CD4-positive, alpha-beta T cell treated with Interferon gamma for 1 hour (primary cell): ENCODE results near the gene CES4A.
"Not testable (repeated sequence)": the region's sequence is repeated elsewhere in the genome, so short reads cannot be mapped to it uniquely, and the experiment has no call there.

ENCODE experiments used
- DNase-seq: peaks from one replicate; pipeline ENCODE4 v3.0.0-alpha.2; 2020

Gene CES4A

DNA sequence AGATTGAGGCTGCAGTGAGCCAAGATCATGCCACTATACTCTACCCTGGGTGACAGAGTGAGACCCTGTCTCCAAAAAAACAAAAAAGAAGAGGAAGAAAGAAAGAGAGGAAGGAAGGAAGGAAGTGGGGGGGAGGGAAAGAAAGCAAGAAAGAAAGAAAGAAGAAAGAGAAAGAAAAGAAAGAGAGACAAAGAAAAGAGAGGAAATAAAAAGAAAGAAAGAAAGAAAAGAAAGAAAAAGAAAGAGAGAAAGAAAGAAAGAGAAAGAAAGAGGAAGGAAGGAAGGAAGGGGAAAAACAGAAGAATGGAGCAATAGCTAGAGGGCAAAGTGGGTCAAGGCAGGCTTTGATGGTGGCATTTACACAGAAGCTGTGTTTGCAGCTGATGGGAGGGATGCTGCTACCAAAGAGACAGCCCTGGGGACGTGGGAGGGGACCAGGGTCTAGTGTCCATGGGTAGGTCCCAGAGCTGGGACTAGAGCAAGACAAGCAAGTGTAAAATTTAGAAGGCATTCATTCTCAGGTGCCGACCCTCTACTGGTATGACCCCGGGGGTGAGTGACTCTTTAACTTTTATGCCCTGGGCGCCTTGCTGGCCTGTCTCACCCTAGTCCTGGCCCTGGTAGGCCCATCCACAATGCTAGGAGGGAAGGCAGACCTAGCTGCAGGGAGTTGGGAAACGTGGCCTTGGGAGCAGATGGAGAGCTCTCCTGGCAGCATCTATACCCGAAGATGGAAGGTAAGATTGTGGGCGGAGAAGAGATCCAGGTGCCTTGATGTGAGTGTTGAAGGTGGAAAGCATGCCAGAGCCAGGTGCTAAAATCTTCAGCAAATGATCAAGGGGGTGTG is 29.3 kb upstream of the CES4A start:
- no peak for DNase-seq

- peak; percentile 4 for DNase-seq
Measured at GRCh38 chr16:66959704-66960161, 28.7 kb upstream of the CES4A start.

GRCh38 chr16:66960270-66960669 is 28.1 kb upstream of the CES4A start:
- DNase-seq = no peak

GRCh38 chr16:66961065-66961744 is 27.2 kb upstream of the CES4A start, which contains the start of gene CES3:
TSS of gene CES3 (plus strand) at chr16:66961266. CDS start at chr16:66961308, 42 bp downstream.
- DNase-seq = peak; percentile 47

DNA sequence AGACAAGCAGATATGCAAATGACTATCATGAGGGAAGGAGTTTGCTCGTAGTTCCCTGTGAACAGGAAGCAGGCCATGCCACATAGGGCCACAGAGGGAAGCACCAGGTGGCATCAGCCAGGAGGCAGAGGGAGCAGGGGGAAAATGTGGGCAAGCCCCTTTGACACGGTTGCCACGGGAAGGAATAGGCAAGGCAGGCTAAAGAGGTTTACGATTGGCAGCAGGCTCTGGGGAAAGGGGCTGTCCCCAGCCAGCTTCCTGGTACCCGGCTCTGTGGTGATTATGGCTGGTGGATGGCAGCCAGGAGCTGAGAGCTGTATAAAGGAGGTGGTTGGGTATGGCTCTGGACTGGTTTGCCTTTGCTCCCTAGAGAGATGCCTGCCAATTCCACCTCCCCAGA is 26.5 kb upstream of the CES4A start:
- DNase-seq = no peak

DNA sequence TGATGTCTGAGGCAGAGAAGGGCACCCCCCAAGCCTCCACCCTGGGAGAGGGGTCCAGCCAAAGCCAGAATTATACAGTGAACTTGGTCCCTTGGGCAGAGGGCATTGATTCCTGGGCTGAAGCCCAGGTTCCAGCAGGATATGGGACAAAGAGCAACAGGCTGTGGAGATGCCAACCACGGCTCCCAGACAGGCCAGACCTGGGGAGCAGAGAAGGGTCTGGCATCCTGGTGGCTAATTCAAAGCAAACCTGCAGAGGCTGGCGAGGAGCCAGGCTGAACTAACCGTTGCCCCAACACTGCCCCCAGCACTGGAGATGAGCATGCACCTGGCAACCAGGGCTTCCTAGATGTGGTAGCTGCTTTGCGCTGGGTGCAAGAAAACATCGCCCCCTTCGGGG is 24.3 kb upstream of the CES4A start:
- no peak for DNase-seq

DNA sequence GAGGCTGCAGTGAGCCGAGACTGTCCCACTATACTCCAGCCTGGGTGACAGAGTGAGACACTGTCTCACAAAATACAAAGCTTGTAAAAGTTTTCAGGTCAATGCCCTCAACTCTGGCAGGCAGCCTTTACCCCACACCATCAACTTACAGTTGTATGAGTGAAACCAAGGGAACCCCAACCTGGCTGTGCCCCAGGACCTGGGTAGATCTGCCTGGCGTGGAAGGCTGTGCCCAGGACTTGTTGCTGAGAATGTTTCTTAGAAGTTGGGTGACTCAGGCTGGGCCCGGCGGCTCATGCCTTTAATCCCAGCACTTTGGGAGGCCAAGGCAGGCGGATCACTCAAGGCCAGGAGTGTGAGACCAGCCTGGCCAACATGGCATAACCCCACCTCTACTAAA is 19.5 kb upstream of the CES4A start:
- DNase-seq = no peak

DNA sequence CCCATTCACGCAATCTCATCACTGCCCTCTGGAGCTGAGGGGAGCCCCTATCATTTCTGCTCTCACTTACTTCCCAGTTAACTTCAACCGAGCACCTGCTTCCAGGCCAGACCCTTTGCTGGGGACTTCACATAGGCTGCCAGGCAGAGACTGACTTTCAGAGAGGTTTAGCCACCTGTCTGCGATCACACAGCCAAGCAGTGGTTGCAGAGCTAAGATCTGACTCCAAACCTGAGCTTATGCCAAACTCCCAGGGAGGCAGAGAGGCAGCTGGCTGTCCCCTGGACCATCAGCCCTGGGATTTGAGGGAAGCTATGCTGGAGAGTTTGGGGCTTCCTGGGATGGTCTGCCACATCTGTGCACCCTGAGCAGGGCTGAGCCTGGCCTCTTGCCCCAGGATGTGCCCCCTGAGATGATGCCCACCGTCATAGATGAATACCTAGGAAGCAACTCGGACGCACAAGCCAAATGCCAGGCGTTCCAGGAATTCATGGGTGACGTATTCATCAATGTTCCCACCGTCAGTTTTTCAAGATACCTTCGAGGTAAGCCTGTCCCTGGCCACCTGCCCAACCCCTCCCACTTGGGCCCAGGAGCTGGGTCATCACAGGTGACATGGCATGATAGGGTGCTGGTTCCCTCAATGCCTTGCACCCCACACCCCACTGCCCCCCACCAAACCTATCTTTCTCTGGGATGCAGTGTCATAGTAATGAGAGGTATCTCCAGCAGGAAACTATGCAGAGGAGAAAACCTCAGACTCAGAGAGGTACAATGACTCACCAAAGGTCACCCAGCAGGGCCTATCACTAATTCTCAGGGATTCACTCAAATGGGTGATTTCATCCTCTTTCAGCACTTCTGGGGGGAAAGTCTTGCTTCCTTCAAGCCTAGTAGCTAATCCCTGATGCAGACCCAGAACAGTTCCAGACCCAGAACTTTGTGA is 17.3 kb upstream of the CES4A start:
- no peak for DNase-seq

DNA sequence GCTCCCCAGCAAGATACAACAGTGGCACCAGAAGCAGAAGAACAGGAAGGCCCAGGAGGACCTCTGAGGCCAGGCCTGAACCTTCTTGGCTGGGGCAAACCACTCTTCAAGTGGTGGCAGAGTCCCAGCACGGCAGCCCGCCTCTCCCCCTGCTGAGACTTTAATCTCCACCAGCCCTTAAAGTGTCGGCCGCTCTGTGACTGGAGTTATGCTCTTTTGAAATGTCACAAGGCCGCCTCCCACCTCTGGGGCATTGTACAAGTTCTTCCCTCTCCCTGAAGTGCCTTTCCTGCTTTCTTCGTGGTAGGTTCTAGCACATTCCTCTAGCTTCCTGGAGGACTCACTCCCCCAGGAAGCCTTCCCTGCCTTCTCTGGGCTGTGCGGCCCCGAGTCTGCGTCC is 15.4 kb upstream of the CES4A start:
- DNase-seq = no peak

- no peak for DNase-seq
Measured at GRCh38 chr16:66973716-66974115, 14.7 kb upstream of the CES4A start.

GRCh38 chr16:66974156-66974931 is 14.0 kb upstream of the CES4A start:
- DNase-seq = not testable (repeated sequence)

DNA sequence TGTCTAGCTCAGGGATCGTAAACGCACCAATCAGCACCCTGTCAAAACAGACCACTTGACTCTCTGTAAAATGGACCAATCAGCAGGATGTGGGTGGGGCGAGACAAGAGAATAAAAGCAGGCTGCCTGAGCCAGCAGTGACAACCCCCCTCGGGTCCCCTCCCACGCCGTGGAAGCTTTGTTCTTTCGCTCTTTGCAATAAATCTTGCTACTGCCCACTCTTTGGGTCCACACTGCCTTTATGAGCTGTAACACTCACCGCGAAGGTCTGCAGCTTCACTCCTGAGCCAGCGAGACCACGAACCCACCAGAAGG is 13.5 kb upstream of the CES4A start:
- DNase-seq = peak; percentile 50

DNA sequence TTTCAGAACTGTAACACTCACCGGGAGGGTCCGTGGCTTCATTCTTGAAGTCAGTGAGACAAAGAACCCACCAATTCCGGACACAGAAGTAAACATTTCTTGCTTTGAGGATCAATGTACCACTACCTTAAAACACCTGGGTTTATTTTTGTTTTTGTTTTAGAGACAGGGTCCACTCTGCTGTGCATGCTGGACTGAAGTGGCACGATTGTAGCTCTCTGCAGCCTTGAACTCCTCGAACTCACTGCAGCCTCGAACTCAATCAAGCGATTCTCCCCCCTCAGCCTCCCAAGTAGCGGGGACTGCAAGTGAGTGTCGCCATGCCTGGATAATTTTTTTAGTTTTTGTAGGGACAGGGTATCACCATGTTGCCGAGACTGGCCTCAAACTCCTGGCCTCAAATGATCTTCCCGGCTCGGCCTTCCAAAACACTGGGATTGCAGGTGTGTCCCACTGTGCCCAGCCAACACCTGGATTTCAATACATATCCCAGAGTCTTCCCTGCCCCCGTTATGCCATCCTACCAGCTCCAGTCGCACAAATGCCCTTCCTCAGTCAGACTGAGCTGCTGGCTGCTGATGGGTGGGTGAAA is 13.0 kb upstream of the CES4A start:
- no peak for DNase-seq

DNA sequence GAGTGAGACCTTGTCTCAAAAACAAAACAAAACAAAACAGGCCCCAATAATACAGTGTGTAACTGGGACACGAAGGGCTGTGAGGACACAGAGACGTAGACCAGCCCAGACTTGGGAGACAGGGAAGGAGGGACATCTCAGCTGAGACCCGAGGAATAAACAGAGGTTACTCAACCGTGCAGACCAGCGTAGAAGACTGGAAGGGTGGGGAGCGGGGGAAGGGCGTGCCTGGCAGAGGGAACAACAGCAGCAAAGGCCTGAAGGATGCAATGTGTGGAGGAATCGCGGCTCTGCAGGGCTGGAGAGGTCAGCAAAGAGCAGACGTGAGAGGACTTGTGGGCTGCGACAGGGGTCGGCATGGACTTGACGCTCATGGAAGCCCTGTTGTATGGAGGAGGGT is 11.6 kb upstream of the CES4A start:
- DNase-seq = no peak

DNA sequence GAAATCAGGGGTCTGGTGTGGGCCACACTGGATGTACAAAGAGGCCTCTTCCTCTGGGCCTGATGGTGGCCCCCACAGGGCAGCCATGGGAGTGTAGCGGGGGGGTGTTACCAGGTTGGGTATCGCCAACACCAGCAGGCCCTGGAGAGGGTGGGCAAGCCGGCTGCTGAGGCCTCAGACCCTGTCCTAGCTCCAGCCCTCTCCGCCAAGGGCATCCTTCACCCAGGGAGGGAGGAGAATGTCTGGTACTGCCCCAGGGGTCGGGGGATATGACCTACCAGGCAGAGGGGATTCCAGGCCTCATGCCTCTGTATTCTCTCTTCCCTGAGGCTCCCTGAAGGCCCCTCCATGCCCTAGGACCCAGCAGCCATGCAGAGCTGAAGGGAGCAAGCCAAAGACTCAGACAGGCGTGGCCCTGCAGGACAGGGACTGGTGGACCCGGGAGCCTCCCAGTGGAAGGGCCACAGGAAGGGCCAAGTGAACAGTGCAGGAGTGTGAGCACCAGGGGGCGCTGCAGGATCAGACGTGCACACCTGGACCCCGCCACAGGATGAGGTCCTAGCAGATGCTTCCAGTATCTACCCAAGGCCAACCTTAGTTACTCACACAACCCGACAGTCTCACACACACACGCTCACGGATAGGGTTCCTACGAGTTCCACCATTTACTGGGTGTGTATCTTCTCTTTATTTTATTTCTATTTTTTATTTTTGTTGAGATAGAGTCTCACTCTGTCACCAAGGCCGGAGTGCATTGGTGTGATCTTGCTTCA is 10.9 kb upstream of the CES4A start:
- DNase-seq = peak; percentile 80

DNA sequence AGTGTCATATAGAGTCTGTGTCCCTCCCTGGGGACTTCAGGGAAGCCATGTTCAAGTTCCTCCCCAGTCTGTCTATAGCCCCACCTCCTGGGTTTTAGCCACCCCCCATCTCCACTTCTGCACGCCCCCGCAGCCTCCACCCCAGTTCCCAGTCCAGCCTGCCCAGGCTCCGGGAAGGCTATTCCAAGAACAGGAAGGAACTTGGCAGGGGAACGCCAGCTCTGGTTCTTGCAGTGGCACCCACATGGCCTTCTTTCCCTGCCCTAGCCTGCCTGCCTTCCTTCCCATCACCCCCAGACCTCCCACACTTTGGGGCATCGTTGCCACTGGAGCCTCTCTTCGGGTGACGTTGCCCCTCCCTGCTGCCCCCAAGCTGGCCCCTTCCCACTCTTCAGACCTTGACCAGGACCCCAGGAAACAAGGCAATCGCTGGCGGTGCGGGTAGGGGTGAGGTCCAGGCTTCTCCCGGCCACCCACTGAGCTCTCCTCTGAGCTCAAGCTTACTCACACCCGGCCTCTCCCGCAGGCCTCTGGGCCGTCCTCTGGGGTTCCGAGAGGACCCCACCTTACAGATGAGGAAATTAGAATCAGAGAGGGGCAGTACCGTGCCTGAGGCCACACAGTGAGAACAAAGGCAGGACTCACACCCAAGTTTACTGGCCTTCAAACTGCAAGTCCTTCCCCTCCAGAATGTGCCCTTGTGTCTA is 9.2 kb upstream of the CES4A start:
- DNase-seq = no peak

DNA sequence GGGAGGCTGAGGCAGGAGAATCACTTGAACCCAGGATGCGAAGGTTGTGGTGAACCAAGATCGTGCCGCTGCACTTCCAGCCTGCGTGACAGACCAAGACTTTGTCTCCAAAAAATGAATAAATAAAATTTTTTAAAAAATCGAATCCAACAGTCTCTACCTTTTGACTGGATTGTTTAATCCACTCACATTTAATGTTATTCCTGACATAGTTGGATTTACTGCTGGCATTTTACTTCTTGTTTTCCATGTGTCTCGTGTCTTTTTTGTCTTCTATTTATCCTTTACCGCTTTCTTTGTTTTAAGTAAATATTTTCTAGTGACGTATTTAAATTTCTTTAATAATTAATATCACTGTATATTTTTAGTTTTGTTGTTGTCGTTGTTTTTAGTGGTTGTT is 5.4 kb upstream of the CES4A start:
- DNase-seq = no peak

- no peak for DNase-seq
Measured at GRCh38 chr16:66984892-66985311, 3.5 kb upstream of the CES4A start.

GRCh38 chr16:66986559-66986958 is 1.8 kb upstream of the CES4A start:
- no peak for DNase-seq

- DNase-seq = no peak
Measured at GRCh38 chr16:66991545-66992077, 3.2 kb downstream of the CES4A start.
